CD4-positive, alpha-beta T cell treated with Interleukin-6 for 4 hours (primary cell): ENCODE measurements around the gene AFF3.

Experiments
- DNase-seq: peaks from one replicate; pipeline ENCODE4 v3.0.0-alpha.2; 2020; ENCODE audit warnings: mixed read lengths

Gene AFF3

DNA sequence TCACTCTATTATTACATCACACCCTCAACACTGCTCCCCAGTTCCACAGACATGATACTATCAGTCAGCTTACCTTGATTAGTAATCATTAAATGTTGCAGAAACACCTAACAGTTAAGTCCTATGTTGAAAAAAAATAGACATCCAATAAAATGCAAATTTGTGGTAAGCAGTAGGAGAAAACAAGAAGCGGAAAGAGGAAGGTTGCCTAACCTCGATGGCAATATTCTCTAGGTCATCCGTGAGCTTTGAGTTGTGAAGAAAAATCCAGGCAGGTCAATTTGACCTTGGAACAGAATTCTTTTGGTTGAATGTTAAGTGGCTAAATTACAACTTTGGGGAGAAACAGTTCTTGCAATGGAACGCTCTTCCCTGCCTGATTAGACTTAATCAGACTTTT is 264.4 kb downstream of the AFF3 start:
- DNase-seq = no peak

DNA sequence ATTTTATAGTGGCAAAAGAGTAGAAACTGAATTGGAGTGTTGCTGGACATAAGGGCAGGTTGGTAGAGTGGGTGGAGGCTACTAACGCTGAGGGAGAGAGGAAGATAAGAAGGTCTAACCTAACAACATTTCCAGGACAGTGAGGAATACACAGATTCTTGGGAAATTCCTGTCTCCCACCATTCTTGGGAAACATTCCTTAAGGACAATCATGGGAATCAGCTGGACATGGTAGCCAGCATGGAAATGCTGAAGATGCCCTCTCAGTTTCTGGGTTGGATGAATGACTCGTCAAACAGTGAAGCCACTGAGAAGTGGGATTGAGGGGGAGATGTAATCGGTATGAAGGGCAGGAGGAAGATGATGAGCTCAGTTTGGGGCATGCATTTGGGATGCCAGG is 265.4 kb downstream of the AFF3 start:
- DNase-seq = no peak

DNA sequence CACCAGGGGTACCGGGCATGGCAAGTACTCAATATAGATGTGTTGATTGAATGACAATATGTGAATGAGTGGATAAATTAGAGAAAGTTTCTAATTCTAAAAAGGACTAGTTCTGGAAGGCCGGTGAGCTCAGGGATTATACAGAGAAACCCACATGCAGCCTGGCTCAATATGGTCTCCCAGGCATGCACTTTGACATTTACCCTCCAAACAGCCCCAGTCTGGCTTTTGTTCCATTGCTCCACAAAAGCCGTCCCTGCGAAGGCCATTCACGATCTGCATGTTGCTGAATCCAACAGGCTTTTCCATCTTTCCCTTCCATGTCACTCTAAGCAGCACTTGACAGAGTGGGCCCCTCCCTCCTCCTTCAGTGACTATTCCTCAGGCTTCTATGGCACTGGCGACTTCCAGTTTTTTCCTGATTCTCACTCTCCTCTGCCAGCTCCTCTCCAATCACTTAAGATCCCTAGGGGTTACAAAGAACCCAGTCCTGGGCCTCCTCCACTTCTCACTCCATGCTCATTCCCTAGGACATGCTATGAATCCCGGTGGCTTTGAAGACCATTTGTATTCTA is 266.7 kb downstream of the AFF3 start:
- DNase-seq = no peak

DNA sequence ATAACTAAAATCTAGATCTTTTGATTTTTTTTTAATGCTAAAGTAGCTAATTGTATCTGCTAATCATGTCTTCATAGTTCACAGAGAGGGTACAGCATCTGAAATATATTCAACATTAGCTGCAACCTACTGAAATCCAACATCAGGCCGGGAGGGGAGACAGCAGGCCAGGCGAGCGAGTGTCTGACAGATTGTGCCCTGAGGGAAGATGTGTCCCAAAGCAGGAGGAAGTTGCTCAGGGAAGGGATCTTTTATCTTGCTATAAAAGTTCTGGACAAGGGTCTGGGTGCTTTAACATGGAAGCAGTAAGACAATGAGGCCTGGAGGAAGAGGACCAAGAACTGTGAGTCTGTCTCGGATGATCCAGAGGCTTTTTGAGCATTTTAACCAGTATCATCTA is 274.1 kb downstream of the AFF3 start:
- no peak for DNase-seq

DNA sequence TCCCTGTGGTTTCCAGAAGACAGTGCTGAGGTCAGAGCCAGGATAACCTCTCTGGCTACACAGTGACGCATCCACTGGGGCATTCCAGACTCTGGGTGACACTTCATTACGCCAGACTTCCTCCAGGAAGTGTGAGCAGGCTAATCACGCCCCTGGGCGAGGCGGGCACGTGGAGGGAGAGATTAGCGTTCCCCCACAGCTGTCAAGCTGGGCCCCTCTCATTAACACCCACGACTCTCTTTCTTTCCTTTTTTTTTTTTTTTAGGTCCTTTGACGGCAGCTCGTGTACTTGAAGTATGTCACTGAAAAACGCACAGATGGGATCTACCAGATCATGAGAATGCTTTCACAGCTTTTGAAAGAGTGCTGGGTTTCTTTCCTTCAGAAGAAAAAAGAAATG is 274.6 kb downstream of the AFF3 start:
- DNase-seq = no peak

DNA sequence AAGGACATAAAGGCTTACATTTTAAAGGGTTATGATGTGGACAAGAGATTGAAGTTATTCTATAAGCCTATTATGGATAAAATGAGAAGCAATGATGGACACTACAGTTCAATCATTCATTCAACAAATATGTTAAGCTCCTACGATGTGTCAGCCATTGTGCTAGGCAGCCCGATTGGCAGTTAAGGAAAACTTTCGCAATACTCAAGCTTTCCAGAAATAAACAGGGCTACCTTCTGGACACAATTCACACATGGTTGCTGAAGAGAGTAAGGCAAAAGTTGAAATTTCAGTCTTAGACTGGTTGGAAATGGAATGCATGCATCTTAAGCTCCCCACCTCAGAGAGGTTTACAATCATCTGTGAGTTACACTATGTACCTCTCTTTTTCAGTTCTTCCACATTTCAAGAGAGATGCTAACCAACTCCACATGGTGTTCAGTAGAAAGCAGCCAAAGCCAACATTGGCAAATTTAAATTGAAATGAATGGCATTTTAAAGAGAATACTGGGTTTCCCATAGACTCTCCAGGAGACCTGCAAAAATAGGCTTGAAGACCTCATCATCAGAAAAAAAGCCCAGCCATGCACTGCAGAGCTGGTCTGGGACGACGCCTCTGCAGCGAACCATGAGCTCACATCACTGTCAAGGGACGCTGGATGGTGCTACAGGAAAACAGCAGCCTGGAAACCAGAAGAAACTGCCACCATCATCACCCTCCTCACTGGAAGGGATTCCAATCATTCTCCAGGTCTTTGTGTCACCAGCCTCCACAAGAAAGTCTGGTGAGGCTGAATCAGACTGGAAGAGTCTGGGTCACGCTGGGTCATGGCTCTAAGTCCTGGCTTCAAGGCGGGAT is 276.3 kb downstream of the AFF3 start:
- no peak for DNase-seq

DNA sequence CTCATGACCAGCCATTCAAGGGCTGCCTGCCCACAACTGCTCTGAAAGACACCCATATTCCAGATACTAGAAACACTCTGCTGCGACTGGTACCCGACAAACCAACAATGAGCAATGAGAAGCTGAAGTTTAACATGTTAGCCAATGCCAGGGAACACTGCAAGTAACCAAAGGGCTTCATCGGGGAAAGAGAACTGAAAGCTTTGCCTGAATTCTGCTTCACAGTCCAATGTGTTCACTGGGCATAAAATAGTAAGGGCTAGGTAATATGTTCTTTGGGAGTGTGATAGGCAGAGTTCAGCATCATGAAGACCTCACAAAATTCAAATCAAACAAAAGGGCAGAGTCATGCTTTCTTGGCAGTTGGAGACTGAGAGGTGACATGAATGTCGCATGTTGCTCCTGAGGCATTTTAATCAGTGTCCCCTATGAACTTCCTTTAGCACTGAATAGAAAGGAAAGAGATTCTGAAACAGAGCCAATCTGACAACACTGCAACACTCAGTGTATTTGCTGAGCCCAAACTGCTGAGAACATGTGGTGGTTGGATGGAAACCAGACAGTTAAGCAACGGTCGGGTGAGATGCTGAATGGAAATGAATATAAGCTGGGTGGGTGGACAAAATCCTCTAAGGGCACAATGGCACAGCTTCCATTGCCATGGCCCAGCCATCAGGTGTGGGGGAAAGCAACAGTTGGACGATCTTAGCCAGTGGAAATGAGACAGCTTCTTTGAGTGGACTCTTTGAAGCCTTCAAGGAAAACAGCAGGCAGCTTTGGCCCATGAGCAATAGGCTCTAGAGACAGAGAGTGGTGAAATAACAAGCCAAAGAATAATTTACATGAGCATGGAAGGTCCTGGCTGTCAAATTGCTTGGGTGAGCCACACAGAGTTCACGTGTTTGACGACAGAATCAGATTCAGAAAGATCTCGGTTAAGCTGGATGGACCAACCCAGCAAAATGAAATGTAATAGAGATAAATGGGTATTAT is 277.5 kb downstream of the AFF3 start:
- DNase-seq = no peak

DNA sequence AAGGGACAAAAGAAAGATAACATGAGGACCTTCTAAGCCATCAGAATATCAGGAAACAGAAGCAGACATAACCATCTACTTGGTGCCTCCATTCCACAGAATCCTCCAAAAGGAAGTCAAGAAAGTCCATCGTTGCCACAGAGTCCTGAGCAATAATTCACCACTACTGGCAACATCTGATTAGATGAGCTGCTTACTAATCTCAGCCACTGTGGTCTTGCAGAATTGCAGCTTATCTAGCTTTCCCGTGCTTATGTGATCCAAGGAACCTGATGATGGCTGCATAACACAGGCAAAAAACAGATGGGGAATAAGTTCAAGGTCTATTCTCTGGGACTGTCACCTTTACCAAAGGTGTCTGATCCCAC is 278.5 kb downstream of the AFF3 start:
- no peak for DNase-seq

DNA sequence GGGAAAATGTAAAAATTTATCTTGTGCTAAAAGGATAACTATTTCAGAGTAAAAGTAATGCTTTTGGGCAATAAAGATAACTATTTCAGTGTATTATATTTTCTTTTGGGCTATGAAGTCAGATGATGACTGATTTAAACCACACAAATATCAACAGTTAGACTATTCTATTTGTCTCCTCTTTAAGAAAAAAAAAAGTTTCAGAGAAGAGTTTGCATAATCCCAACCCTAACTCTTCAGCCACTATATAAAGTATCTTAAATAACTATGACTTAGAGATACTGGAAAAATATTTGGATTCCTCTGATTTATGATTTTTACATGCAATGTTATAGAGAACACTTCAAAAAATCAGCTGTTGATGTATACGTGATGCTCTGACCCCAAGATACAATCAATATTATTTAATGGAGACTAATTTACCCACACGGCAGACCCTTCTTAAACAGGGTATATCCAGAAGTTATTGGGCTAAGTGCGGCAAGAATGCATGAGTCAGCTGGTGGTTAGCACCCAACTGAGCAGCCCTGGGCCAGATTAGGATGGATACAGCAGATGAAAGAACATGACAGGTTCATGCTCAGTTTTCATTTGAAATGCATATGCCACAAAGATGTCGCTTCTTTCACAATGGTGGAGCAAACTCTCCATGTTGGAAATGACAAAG is 279.0 kb downstream of the AFF3 start:
- DNase-seq = no peak

DNA sequence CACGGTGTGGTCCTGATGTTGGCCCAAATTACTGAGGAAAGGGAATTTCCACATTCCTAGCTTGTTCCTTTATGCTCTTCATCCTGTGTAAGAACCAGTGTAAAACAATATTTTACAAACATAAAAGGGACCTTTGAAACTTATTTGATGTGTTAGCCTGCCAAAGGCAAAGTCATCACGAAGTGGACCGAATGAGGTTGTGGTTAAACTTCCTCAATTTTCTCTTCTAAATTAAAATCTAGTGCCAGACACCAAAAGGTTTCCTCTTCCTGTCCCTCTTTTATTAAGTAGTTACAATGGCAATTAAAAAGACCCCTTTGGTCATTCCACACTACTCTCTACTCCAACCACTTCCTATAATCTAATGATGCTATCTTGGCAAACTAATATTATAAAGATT is 279.8 kb downstream of the AFF3 start:
- DNase-seq = no peak

DNA sequence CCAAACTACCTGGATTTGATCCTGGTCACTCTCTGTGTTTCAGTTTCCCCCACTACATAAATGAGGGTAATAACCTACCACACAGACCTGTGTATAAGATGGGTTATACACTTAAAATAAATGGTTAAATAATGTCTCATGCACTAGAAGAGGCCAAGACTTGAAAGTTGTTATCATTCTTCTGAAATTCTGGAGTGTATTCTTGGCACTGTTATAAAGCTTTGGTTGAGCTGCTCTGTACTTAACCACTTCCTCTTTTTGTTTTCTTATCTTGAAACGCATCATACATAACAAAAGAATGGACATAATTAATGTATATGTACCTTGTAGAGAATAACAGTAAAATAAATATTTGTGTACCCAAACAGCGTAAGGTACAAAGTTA is 281.0 kb downstream of the AFF3 start:
- DNase-seq = no peak

DNA sequence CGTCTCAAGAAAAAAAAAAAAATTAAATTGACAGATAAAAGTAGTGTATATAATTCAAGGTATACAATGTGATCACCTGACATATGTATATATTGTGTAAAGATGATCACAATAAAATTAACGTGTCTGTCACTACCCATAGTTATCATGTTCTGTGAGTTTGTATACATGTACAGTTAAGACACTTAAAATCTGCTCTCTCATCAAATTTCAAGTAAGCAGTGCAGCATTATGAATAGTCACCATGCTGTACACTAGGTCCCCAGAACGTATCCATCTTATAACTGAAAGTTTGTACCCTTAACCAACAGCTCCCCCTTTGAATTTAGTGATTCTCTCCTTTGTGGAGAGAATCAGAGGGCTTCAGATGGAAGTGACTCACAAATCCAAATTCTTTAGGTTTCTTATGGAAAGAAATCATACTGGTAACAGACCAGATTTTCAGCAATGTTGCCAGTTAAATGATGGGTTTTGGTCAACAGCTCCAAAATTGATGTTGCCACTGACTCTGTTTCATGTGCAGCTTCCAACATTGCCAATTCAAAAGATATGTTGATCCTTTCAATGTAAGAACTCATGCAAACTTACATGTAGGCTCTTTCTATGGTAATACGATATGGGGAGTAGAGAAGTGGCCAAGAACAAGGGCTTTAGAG is 281.5 kb downstream of the AFF3 start:
- no peak for DNase-seq

DNA sequence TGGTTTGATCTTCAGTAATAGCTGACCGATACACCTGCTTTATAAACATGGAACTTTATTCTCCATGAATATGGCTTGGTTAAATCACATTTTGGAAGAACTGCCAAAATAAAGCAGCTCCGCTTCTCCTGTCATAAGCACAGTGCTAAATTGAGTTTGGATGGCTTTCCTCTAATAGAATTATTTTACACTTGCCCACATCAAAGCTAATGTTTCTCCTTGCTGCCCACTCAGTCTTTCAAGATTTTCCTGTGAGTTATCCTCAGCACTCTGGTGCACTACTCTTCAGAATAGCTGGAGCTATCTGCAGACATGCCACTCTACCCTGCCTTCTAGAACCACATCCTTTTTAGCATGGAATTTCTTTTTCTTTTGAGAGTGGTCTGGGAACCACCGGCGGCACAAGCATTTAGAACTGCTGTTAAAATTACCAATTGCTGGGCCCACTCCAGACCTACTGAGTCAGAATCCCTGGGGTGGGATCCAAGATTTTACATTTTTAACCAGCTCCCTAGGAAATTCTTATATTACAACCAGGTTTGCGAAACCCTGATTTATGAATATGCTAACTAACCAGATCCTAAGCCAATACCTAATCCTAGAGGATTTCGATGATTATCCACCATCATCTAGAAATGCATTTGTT is 283.3 kb downstream of the AFF3 start:
- DNase-seq = no peak

DNA sequence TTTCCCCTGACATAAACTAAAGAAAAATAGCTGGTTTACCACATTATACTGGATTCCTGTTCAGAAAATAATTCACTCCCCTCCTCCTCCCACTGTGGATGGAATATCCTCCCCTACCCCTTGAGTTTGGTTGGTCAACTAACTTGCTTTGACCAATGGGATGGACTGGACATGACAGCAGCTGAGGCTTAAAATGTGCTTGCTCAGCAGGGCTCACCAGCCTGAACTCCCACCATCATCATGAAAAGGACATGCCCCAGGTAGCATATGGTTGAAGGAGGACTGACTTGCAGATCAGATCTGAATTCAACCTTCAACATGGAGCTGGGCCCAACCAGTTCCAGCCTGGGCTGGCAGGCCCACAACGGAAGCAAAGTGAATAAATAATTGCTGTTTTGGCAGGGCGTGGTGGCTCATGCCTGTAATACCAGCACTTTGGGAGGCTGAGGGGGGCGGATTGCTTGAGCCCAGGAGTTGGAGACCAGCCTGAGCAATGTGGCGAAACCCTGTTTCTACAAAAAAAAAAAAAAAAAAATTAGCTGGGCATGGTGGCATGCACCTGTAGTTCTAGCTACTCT is 284.4 kb downstream of the AFF3 start:
- DNase-seq = no peak

DNA sequence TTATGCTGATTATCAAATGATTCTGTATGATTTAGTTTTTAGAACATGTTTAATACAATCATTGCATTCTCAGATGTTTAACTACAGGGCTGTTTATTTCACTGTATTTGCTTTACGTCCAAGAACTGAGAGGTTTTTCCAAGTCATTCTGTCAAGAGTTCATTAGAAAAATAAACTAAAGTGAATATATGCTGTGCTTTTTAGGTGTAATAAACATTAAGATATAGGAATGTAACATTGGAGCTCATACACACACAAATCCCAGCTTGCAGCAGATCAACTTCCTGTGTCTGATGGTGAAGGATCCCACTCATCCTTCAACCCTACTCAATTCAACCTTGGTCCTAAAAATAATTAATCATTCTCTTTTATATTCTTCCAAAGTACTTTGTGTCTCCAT is 285.0 kb downstream of the AFF3 start:
- no peak for DNase-seq

DNA sequence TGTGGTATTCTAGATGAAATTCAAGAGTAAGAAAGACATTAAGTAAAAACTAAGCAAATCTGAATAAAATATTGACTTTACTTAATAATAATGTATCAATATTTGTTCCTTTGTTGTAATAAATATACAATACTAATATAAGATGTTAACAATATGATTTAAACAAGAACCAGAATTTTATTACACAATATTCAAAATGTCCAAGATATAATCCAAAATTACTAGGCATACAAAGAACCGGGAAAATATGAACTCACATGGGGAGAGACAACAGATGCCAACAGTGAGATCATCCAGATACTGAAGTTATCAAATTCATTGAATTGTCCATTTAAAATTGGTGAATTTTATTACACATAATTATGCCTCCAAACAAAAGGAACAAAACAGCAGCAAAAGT is 286.3 kb downstream of the AFF3 start:
- DNase-seq = no peak

DNA sequence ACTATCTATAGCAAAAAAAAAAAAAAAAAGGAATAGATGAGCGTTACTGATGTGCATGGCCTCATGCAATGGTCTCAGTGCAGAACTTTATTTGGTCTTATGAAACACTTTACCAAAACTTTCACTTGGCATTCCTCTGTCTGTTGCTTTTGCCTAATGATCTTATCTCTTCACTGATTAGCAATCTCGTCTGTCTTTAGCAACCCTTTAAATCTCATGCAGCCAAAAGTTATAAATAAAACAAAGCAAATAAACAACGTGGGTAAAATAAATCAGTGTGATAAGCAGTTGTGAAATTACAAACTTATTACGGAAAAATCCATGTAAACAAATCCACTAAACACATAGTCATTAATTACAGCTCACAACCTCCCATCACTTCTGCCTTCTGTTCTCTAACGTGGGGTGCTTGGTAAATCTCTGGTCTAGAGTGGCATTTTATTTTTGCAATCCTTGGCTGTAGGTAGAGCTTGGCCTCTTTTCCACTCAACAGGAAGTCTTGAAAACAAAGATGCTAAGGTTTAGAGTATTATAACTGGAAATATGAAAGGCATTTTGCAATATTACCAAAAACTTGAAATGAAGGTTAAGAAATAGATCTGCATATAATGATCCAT is 288.0 kb downstream of the AFF3 start:
- DNase-seq = no peak

DNA sequence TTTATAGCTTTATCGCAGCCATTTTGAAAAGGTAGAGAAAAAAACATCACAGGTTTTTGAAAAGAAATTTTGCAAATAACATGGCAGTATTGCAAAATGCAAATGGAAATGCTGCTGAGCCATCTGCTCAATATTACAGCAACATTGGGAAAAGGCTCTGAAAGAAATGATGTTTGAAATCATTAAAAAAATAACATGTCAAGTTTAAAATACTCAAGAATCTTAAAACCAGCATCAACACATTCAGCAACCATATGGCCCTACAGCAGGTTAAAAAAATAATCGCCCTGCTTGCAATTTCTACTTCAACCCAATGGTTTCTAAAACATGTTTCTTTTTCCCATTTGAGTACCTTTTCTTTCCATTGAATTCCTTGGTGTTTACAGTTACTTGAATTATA is 289.4 kb downstream of the AFF3 start:
- DNase-seq = no peak

DNA sequence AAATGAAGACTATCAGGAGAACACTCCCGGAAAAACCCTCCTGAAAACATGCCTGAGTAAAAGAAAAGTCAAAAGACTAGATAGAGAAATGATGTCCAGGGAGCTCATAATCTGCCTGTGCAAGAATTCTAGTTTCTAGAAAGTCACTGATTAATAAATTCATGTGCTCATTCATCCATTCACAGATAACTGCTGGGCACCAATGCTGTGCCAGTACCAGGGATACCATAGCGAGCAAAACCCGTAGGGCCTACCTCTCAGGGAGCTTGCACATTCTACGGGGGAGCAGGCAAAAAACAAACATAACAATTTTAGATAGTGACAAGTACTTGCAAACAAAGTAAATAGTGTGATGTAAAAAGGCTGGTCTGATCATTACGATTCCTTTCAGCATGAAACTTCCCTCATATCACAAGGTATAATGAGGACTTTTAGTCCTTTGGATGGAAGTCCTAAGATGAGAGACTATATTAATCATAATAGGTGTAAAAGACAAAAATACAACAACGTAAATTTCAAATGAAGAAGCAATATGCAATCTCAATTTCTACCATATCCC is 289.9 kb downstream of the AFF3 start:
- DNase-seq = no peak

DNA sequence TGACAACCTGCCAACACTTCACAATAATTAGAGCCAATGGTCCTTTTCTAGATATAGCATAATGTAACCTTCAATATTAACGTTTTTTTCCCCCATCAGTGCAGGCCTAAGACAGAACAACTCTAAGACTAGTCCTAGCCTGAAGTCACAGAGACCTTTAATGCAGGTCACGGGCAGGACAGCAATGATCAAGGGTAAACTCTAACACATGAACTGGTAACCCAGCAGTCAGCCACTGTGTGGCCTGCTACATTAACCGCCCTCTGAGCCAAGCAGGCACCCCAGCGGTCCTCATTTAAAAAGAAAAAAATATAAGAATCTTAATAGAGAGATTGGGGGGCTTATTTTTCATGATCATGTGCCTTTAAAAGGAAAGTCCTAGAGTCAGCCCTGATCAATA is 290.6 kb downstream of the AFF3 start:
- no peak for DNase-seq

DNA sequence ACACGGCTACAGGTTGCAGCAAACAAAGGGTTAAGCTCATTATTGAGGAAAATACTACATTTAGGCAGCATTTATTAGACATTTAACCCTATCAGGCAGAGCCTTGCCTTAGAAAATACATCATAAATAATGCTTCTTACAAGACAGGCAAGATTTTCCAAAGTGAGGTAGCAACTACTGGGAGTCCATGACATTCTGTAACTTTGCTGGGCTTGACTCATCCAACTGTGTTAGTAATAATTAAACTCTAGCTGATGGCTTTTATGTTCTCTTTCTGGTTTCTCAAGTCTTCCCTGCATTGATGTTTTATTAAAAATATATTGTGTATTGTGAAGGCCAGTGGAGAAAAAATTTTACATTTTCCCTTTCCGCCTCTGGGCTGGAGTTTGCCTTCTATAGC is 291.3 kb downstream of the AFF3 start:
- no peak for DNase-seq
